Heart left ventricle (tissue), 16 donors: ENCODE data around the gene TRIM22. TPM values are rescaled to one million over a fixed set of nuclear protein-coding genes. Genes with fewer than 3 reads are reported as not detected.

Experiments
- ATAC-seq, 4 donors: fragments of 200-7000 bp; cut with Tn5 transposase; one replicate each; pipeline ENCODE4 v1.9.1; 2020 to 2022; ENCODE audit warnings: moderate library complexity in 4 of 4, mild to moderate bottlenecking in 3 of 4, moderate number of reproducible peaks in 1 of 4
- DNase-seq, 5 donors: peaks; one replicate each; pipeline ENCODE4 v3.0.0-alpha.2; 2020
- H3K27ac ChIP-seq, 12 donors: fragments of 200-600 bp; sonication (generic) in 4 of 12; one replicate each; pipeline versions ENCODE4 v1.5.0 to v1.8.0; 2016 to 2022; ENCODE audit warnings: mild to moderate bottlenecking in 2 of 12
- H3K27me3 ChIP-seq, 9 donors: fragments of 200-600 bp; sonication (generic) in 2 of 9; one replicate each; pipeline versions ENCODE4 v1.5.1 to v1.8.0; 2016 to 2022; ENCODE audit warnings: mild to moderate bottlenecking in 3 of 9
- H3K36me3 ChIP-seq, 9 donors: fragments of 200-600 bp; sonication (generic) in 2 of 9; one replicate each; pipeline versions ENCODE4 v1.5.0 to v1.8.0; 2018 to 2022; ENCODE audit warnings: mild to moderate bottlenecking in 2 of 9
- H3K4me1 ChIP-seq, 12 donors: fragments of 200-600 bp; sonication (generic) in 4 of 12; one replicate each; pipeline versions ENCODE4 v1.5.0 to v1.8.0; 2016 to 2022; ENCODE audit warnings: mild to moderate bottlenecking in 3 of 12
- H3K4me3 ChIP-seq, 12 donors: fragments of 200-600 bp; sonication (generic) in 4 of 12; one replicate each; pipeline versions ENCODE4 v1.5.0 to v1.8.0; 2017 to 2022; ENCODE audit warnings: mild to moderate bottlenecking in 9 of 12, moderate library complexity in 4 of 12
- H3K9me3 ChIP-seq, 12 donors: fragments of 200-600 bp; sonication (generic) in 4 of 12; one replicate each; pipeline versions ENCODE4 v1.5.0 to v1.8.0; 2016 to 2022; ENCODE audit warnings: mild to moderate bottlenecking in 1 of 12
- CTCF ChIP-seq, 12 donors: fragments of 200-600 bp; sonication (generic) in 4 of 12; IDR thresholded peaks; one replicate each; pipeline versions ENCODE4 v1.5.0 to v1.8.0; 2018 to 2022; ENCODE audit warnings: antibody characterized with exemption in 12 of 12, mild to moderate bottlenecking in 5 of 12
- POLR2A ChIP-seq, 2 donors: fragments of 450-650 bp; IDR thresholded peaks; one replicate each; pipeline ENCODE4 v1.6.1; 2017; ENCODE audit warnings: antibody characterized with exemption in 2 of 2, mild to moderate bottlenecking in 2 of 2, moderate library complexity in 2 of 2
- WGBS, 4 donors: extraction: QIAGEN DNeasy Blood & Tissue Kit in 2 of 4; methylation state at CpG; one replicate each; pipeline versions ENCODE4 v1.1.5 to v1.1.7; 2013 to 2018; 5-methylcytosine and 5-hydroxymethylcytosine counted together
- intact Hi-C, 10 donors: fragments of 100-400 bp; cut with DNase I; formaldehyde crosslinking; loops; one replicate each; pipeline versions ENCODE4 v1.11.1 to v1.14.2; 2022
- polyA plus RNA-seq, 2 donors: library from polyadenylated mRNA; stranded (reverse); fragments of 200-250 nt; gene quantifications; one replicate each; pipeline ENCODE4 v1.2.3, GENCODE V29; 2013
- total RNA-seq, 9 donors: library from RNA; depleted of rRNA in 2 of 9; stranded (reverse); fragments of >200 nt in 2 of 9; fragmentation: NEBNext Ultra II Directional in 3 of 9; extraction: Animal tissue kit (Norgen Biotek cat#: 25700) in 3 of 9; gene quantifications; one replicate each; pipeline versions ENCODE4 v1.1.0 to v1.2.4, GENCODE V29; 2016 to 2023
- donor health status: ischemic (EF 13 %, LVEDD 7.1; RV severe dilation, severe dysfunction).
- donor health status: healthy with polysubstance abuse.
- donor health status: DM: no; HTN: yes; CAD: no.
- donor health status: DM: no; HTN: no; CAD: no.
- donor health status: ischemic (EF 25% LVEDD 6.9; RV normal size, moderate dysfunction).
- donor health status: ischemic (EF 25% LVEDD 5.7; RV mildly dilated, moderate dysfunction).
- donor health status: healthy.
- donor health status: DM: yes; HTN: yes; CAD: no.
- donor health status: ischemic (EF 35%, LVEDD 5.7; RV mildly dilated, moderate dysfunction).
- donor health status: nonischemic (EF 11% LVEDD 7.7; RV severe dilation, severe dysfunction).
- donor health status: DM: yes; HTN: yes; CAD: no.
- donor health status: PGD.
- donor health status: ischemic (EF 29% LVEDD 5.4; RV normal size, mild dysfunction).
- donor health status: nonischemic (EF 23%, LVEDD 6.1; RV moderate dilation, normal function).

Gene TRIM22
- total and polyA plus RNA-seq, 11 donors, result 9.2 to 83.0 (median 12.7) TPM

- Histone ChIP-seq H3K36me3 (no peaks in the 10 kb centered on the region), H3K4me3 (no peak overlapping the region), H3K27me3 (no peaks in the 10 kb centered on the region), H3K4me1 (no peaks in the 10 kb centered on the region), H3K9me3 (no peaks in the 10 kb centered on the region), H3K27ac (no peak overlapping the region)
- intact Hi-C loops, result no loop called here
- WGBS, 4 donors, result 90 to 100% (median 96%) methylated on average over 1 of the region's 1 CpG
- DNase-seq (no peak), ATAC-seq (no peak)
- TF ChIP-seq CTCF (IDR thresholded peaks at IDR 0.05) (no peak), POLR2A (IDR thresholded peaks at IDR 0.05) (no peak)
Observed at GRCh38 chr11:5726351-5726750, 36.8 kb downstream of the TRIM22 start.

GRCh38 chr11:5727691-5728090 is 38.1 kb downstream of the TRIM22 start:
- no peak for ATAC-seq
- Histone ChIP-seq H3K27me3 (no peaks in the 10 kb centered on the region), H3K4me1 (no peaks in the 10 kb centered on the region), H3K9me3 (no peaks in the 10 kb centered on the region), H3K27ac (no peak overlapping the region), H3K36me3 (no peaks in the 10 kb centered on the region), H3K4me3 (no peak overlapping the region)
- intact Hi-C loops, result no loop called here
- TF ChIP-seq CTCF (IDR thresholded peaks at IDR 0.05) (no peak), POLR2A (IDR thresholded peaks at IDR 0.05) (no peak)
- DNase-seq, result no peak
- WGBS, 4 donors, result 83 to 95% (median 88%) methylated on average over 1 of the region's 1 CpG

- no peak for ATAC-seq
- no peak for DNase-seq
- intact Hi-C loops, result no loop called here
- TF ChIP-seq CTCF (IDR thresholded peaks at IDR 0.05) (no peak), POLR2A (IDR thresholded peaks at IDR 0.05) (no peak)
- no peak within 1 kb of the TSS for H3K27ac ChIP-seq
- 64 to 83% (median 73%) methylated on average over 1 of the region's 1 CpG for WGBS, 4 donors
- peaks cover 0 to 8% (median under 1%) of the 10 kb centered on the region in 12 donors for H3K9me3 ChIP-seq
- H3K4me3 ChIP-seq, result no peak within 1 kb of the TSS
- H3K27me3 ChIP-seq, result no peaks in the 10 kb centered on the region
- H3K4me1 ChIP-seq, result no peaks in the 10 kb centered on the region
- no peaks in the 10 kb centered on the region for H3K36me3 ChIP-seq
Observed at GRCh38 chr11:5736396-5736795, 46.8 kb downstream of the TRIM22 start, which contains the start of gene OR56B1. TSS of gene OR56B1 (plus strand) at chr11:5736448. CDS start at chr11:5736517, 69 bp downstream.

- no peak overlapping the region for H3K4me3 ChIP-seq
- no peak for ATAC-seq
- intact Hi-C loops, result no loop called here
- no peaks in the 10 kb centered on the region for H3K36me3 ChIP-seq
- peaks cover 0 to 14% (median 7%) of the 10 kb centered on the region in 12 donors for H3K9me3 ChIP-seq
- no peaks in the 10 kb centered on the region for H3K27me3 ChIP-seq
- no peak overlapping the region for H3K27ac ChIP-seq
- no peak for DNase-seq
- no peak for TF ChIP-seq CTCF (IDR thresholded peaks at IDR 0.05)
- no peak for TF ChIP-seq POLR2A (IDR thresholded peaks at IDR 0.05)
- no peaks in the 10 kb centered on the region for H3K4me1 ChIP-seq
Observed at GRCh38 chr11:5737091-5737490, 47.5 kb downstream of the TRIM22 start.
